Endothelial cell of umbilical vein (primary cell): ENCODE data around the gene STAT5B. TPM values are rescaled to one million over a fixed set of nuclear protein-coding genes. Genes with fewer than 3 reads are reported as not detected.

ENCODE experiments used
- BruUV-seq: library from RNA; stranded (reverse); fragments of 400-500 nt; replicated peaks from 2 replicates; lab custom pipeline; 2021; lab: Mats Ljungman, UMichigan
- CTCF ChIA-PET: fragments of 300-600, 350-600 bp; sonication (Branson Sonifier 250); formaldehyde crosslinking; loops from one replicate; lab custom pipeline; 2021; ENCODE audit warnings: antibody characterized with exemption, inconsistent platforms; lab: Charles Lee
- POLR2A ChIA-PET: fragments of 300-600, 350-600 bp; sonication (Branson Sonifier 250); formaldehyde crosslinking; loops from one replicate; lab custom pipeline; 2021; ENCODE audit warnings: antibody characterized with exemption, inconsistent platforms; lab: Charles Lee
- DNase-seq: peaks from one replicate; pipeline ENCODE4 v3.0.0-alpha.2; 2011; ENCODE audit warnings: low read depth, low spot score
- FAIRE-seq: peaks from 2 replicates; lab custom pipeline; 2011; peaks lifted over from hg19 to GRCh38; lab: Jason Lieb, UNC
- H2AFZ ChIP-seq: 2 replicates; pipeline ENCODE4 v1.6.0; 2012; ENCODE audit warnings: low read depth, low read length, control low read depth, inconsistent platforms
- H3K27ac ChIP-seq: 2 replicates; pipeline ENCODE4 v1.5.1; 2011; ENCODE audit warnings: low read depth, mild to moderate bottlenecking, control low read depth, low read length, moderate library complexity; ENCODE audit not compliant: insufficient read depth
- H3K27me3 ChIP-seq, 2 experiments: 2 replicates each; pipeline versions ENCODE4 v1.6.0 to v1.6.1; 2011; ENCODE audit warnings: low read length in 2 of 2, mixed read lengths in 1 of 2; ENCODE audit not compliant: control insufficient read depth in 2 of 2, insufficient read depth in 2 of 2
- H3K36me3 ChIP-seq, 2 experiments: 2 replicates in 1 of 2; 3 replicates in 1 of 2; pipeline ENCODE4 v1.5.1; 2011; ENCODE audit warnings: low read length in 2 of 2, mild to moderate bottlenecking in 1 of 2, moderate library complexity in 1 of 2; ENCODE audit not compliant: control insufficient read depth in 2 of 2, insufficient read depth in 2 of 2; ENCODE audit errors: extremely low read depth in 1 of 2
- H3K4me1 ChIP-seq: 3 replicates; pipeline ENCODE4 v1.5.1; 2011; ENCODE audit warnings: mild to moderate bottlenecking, low read length; ENCODE audit not compliant: control insufficient read depth, insufficient read depth; ENCODE audit errors: extremely low read depth
- H3K4me2 ChIP-seq: 2 replicates; pipeline ENCODE4 v1.6.1; 2011; ENCODE audit warnings: low read length, control low read depth, mixed read lengths; ENCODE audit not compliant: insufficient read depth
- H3K4me3 ChIP-seq, 3 experiments: fragments of 200-600 bp in 1 of 3; sonication (generic), shearing (Covaris generic) in 1 of 3; replicated peaks in 1 of 3; 2 replicates each; pipeline ENCODE4 v1.5.1; 2011 to 2016; ENCODE audit warnings: control low read depth in 3 of 3, low read length in 3 of 3, mild to moderate bottlenecking in 2 of 3, inconsistent platforms in 1 of 3, low read depth in 1 of 3, moderate library complexity in 1 of 3; ENCODE audit not compliant: insufficient read depth in 1 of 3
- H3K79me2 ChIP-seq: 2 replicates; pipeline ENCODE4 v1.6.0; 2012; ENCODE audit warnings: low read length, inconsistent platforms; ENCODE audit not compliant: control insufficient read depth, insufficient read depth
- H3K9ac ChIP-seq: replicated peaks from 2 replicates; pipeline ENCODE3; 2011; ENCODE audit warnings: low read length, control low read depth; ENCODE audit not compliant: insufficient read depth; ENCODE audit errors: extremely low read depth
- H3K9me1 ChIP-seq: replicated peaks from 3 replicates; pipeline ENCODE4 v1.6.0; 2011; ENCODE audit warnings: mild to moderate bottlenecking, low read length; ENCODE audit not compliant: control insufficient read depth, insufficient read depth; ENCODE audit errors: extremely low read depth
- H3K9me3 ChIP-seq: replicated peaks from 2 replicates; pipeline ENCODE4 v1.5.1; 2012; ENCODE audit warnings: low read length, inconsistent platforms; ENCODE audit not compliant: control insufficient read depth, insufficient read depth
- H4K20me1 ChIP-seq: replicated peaks from 2 replicates; pipeline ENCODE3; 2011; ENCODE audit warnings: mild to moderate bottlenecking, low read length; ENCODE audit not compliant: control insufficient read depth, insufficient read depth; ENCODE audit errors: extremely low read depth
- CTCF ChIP-seq, 2 donors: IDR thresholded peaks; 1 replicate in 1 of 2; 2 replicates in 1 of 2; pipeline ENCODE4 v1.5.1; 2011; ENCODE audit warnings: low read length in 2 of 2, mild to moderate bottlenecking in 2 of 2, moderate library complexity in 2 of 2, control low read depth in 1 of 2, inconsistent platforms in 1 of 2, low read depth in 1 of 2; ENCODE audit not compliant: insufficient read depth in 1 of 2; ENCODE audit errors: extremely low read depth in 1 of 2
- EZH2 ChIP-seq: IDR thresholded peaks from 2 replicates; pipeline ENCODE4 v1.6.1; 2012; ENCODE audit warnings: borderline replicate concordance, low read depth, mild to moderate bottlenecking, moderate library complexity, low read length, inconsistent platforms; ENCODE audit not compliant: severe bottlenecking
- FOS ChIP-seq: IDR thresholded peaks from 2 replicates; pipeline ENCODE4 v1.6.1; 2011; ENCODE audit warnings: mild to moderate bottlenecking, low read length, moderate library complexity, borderline replicate concordance; ENCODE audit not compliant: insufficient read depth
- GATA2 ChIP-seq: IDR thresholded peaks from 2 replicates; pipeline ENCODE4 v1.7.0; 2011; ENCODE audit warnings: low read depth, mild to moderate bottlenecking, moderate library complexity, mixed read lengths, low read length; ENCODE audit not compliant: insufficient read length, insufficient read depth
- JUN ChIP-seq: IDR thresholded peaks from 2 replicates; pipeline ENCODE4 v1.6.1; 2011; ENCODE audit warnings: borderline replicate concordance, low read depth; ENCODE audit not compliant: insufficient read length, insufficient read depth
- MAX ChIP-seq: IDR thresholded peaks from 2 replicates; pipeline ENCODE4 v1.6.1; 2011; ENCODE audit not compliant: insufficient read depth, insufficient read length
- MYC ChIP-seq: IDR thresholded peaks from one replicate; pipeline ENCODE4 v1.6.1; 2011; ENCODE audit warnings: mild to moderate bottlenecking, low read depth, low read length
- dilution Hi-C: fragments of 300-500 bp; cut with MboI; formaldehyde crosslinking; loops from one replicate; pipeline ENCODE4 v1.15.0; 2019; ENCODE audit warnings: low sequenced_read_pairs; ENCODE audit not compliant: extremely low pct_ligation_motif_present
- intact Hi-C: fragments of 100-400 bp; cut with micrococcal nuclease; formaldehyde crosslinking; loops from one replicate; pipeline ENCODE4 v1.10.0; 2022
- polyA plus RNA-seq, 4 experiments: library from polyadenylated mRNA; depleted of rRNA in 3 of 4; stranded (reverse) in 3 of 4; unstranded in 1 of 4; fragments of >200 nt; gene quantifications; 2 replicates each; pipeline versions ENCODE4 v1.2.1 to v1.2.3, GENCODE V29; 2011 to 2012; ENCODE audit warnings: missing spikeins in 1 of 4
- total RNA-seq: library from RNA; stranded (reverse); gene quantifications from 2 replicates; pipeline ENCODE4 v1.2.3, GENCODE V29; 2021

The STAT5B gene
- total and polyA plus RNA-seq, 2 donors (not counting 3 experiments of a cell fraction or from before 2014, with no cell fraction given) = 43.3 to 53.7 TPM

- CTCF ChIA-PET = interaction anchor here (2.2 kb wide), 1 partner anchor 14 kb away, joined by 6 read pairs; the partner anchor contains the start of gene KCNH4
- no peak for FAIRE-seq
Observed at GRCh38 chr17:42167807-42168206, 108.4 kb downstream of the STAT5B start.

More at GRCh38 chr17:42167807-42168206, 108.4 kb downstream of the STAT5B start:
- no TSS peak for BruUV-seq
- no peak for DNase-seq
- H3K79me2 ChIP-seq = no peaks in the 10 kb centered on the region
- intact Hi-C loops (no loop called here), dilution Hi-C loops (no loop called here)
- no peak for TF ChIP-seq GATA2
- TF ChIP-seq JUN = no peak
- no peak for TF ChIP-seq MAX
- TF ChIP-seq EZH2 = no peak
- TF ChIP-seq CTCF (IDR thresholded peaks at IDR 0.05; ENCODE audit: extremely low read depth in 1 of 2, insufficient read depth in 1 of 2, low read depth in 1 of 2, low read length in 2 of 2) = no peak
- no peak for TF ChIP-seq FOS
- no peak for TF ChIP-seq MYC
- H3K36me3 ChIP-seq = no peaks in the 10 kb centered on the region
- H3K27ac ChIP-seq = no peak overlapping the region
- no peak overlapping the region for H3K4me3 ChIP-seq
- H3K9me1 ChIP-seq = no peaks in the 10 kb centered on the region
- H2AFZ ChIP-seq = no peak overlapping the region
- POLR2A ChIA-PET = no interaction called here
- H3K4me2 ChIP-seq = no peak overlapping the region
- no peaks in the 10 kb centered on the region for H3K4me1 ChIP-seq
- H3K27me3 ChIP-seq = peaks cover 0 to 3% of the 10 kb centered on the region in 2 experiments
- no peaks in the 10 kb centered on the region for H4K20me1 ChIP-seq
- H3K9me3 ChIP-seq = no peaks in the 10 kb centered on the region
- no peak overlapping the region for H3K9ac ChIP-seq
